Measurements from ENCODE around the gene CDK15. TPM values are rescaled to one million over a fixed set of nuclear protein-coding genes. Genes with fewer than 3 reads are reported as not detected.

Gene CDK15
- total and polyA plus RNA-seq, 8 donors: 0.20 to 0.84 (median 0.43) TPM

DNA sequence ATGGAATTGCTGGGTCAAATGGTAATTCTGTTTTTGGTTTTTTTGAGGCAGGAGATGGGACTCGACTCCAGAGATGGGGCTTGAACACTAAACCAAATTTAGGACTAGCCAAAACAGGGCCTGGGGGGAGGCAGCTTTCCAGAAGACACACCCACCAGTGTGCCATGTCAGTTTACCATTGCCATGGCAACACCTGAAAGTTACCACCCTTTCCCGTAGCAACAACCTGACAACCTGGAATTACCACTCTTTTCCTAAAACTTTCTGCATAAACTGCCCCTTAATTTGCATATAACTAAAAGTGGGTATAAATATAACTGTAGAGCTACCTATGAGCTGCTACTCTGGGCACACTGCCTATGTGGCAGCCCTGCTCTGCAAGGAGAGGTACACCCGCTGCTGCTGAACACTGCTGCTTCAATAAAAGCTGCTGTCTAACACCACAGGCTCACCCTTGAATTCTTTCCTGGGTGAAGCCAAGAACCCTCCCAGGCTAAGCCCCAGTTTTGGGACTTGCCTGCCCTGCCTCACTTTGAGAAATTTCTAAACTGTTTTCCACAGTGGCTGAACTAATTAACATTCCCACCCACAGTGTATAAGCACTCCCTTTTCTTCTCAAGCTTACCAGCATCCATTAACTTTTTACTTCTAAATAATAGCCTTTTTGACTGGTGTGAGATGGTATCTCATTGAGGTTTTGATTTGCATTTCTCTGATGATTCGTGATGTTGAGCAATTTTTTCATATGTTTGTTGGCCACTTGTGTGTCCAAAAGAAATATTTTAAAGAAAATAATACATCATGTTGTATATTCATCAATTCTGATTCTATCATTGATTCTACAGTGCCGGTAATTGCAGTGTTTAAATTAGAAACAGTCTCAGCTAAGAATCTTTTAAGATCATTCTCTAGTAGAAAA is 10.6 kb downstream of the CDK15 start:
- no peaks in the 10 kb centered on the region for H3K27me3 ChIP-seq
- intact Hi-C loops (cut with DNase I): no loop called here
- ATAC-seq: no peak

DNA sequence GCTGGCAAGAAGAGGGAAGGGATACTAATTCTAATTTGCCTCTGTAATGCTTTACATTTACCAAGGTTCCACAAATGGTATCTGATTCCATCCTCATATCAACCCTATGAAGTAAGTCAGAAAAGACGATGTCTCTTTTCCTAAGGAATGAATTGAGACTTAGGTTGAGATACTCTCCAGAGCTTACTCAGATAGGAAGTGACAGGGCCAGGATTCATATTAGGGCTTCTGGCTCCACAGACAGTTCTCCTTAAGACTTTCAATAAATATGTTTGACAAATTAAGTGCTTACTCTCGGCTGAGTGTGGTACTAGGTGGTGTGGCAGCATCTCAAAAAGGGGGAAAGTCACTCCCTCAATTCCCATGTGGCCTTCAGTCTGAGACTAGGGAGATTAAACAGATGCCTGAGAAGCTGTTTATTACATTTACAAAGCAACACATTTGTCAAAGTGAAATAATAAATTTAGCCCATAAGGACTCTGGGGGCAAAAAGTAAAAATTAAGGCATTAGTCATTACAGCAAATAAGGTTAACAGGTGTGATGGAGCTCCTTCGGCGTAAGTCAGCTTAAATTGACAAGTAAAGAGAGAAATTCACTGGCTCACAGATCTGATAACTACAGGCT is 14.2 kb downstream of the CDK15 start:
- intact Hi-C loops (cut with DNase I): no loop called here
- H3K4me3 ChIP-seq: no peak overlapping the region

More for the DNA sequence above, 10.6 kb downstream of the CDK15 start:
- H3K27ac ChIP-seq: no peak overlapping the region
- TF ChIP-seq, protein P1, sequence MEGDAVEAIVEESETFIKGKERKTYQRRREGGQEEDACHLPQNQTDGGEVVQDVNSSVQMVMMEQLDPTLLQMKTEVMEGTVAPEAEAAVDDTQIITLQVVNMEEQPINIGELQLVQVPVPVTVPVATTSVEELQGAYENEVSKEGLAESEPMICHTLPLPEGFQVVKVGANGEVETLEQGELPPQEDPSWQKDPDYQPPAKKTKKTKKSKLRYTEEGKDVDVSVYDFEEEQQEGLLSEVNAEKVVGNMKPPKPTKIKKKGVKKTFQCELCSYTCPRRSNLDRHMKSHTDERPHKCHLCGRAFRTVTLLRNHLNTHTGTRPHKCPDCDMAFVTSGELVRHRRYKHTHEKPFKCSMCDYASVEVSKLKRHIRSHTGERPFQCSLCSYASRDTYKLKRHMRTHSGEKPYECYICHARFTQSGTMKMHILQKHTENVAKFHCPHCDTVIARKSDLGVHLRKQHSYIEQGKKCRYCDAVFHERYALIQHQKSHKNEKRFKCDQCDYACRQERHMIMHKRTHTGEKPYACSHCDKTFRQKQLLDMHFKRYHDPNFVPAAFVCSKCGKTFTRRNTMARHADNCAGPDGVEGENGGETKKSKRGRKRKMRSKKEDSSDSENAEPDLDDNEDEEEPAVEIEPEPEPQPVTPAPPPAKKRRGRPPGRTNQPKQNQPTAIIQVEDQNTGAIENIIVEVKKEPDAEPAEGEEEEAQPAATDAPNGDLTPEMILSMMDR (IDR thresholded peaks at IDR 0.05): no peak
- no peaks in the 10 kb centered on the region for H3K9me3 ChIP-seq
- H3K4me1 ChIP-seq: no peaks in the 10 kb centered on the region
- H3K36me3 ChIP-seq: no peaks in the 10 kb centered on the region
- no peak overlapping the region for H3K4me3 ChIP-seq
- no peak for DNase-seq

DNA sequence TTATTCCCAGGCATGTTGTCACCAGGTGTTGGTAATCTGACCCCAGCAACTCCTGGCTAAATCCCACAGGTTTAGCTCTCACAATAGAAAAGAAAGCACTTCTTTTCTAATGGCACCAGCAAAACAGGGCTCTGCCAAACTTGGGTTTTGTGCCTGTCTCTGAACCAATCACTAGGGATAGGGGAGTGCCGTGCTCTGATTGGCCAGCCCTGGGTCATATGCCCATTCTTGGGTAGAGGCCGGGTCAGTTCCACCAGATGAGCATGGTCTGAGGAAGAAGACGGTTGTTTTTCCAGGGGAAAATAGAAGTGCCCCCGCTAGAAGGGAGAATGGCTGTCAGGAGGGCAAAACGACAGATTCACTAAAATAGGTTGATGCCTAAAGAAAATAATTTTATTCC is 14.7 kb downstream of the CDK15 start:
- no peak overlapping the region for H3K4me3 ChIP-seq
- intact Hi-C loops (cut with DNase I): no loop called here
- TF ChIP-seq, protein P1 (IDR thresholded peaks at IDR 0.05): no peak
- no peaks in the 10 kb centered on the region for H3K27me3 ChIP-seq
- H3K36me3 ChIP-seq: no peaks in the 10 kb centered on the region
- H3K27ac ChIP-seq: no peak overlapping the region
- no peaks in the 10 kb centered on the region for H3K4me1 ChIP-seq
- DNase-seq: no peak
- ATAC-seq: no peak
- no peaks in the 10 kb centered on the region for H3K9me3 ChIP-seq

More for the DNA sequence above, 14.2 kb downstream of the CDK15 start:
- TF ChIP-seq, protein P1 (IDR thresholded peaks at IDR 0.05): no peak
- Histone ChIP-seq H3K4me1 (no peaks in the 10 kb centered on the region), H3K9me3 (no peaks in the 10 kb centered on the region), H3K27me3 (no peaks in the 10 kb centered on the region), H3K27ac (no peak overlapping the region), H3K36me3 (no peaks in the 10 kb centered on the region)
- ATAC-seq (no peak), DNase-seq (no peak)

DNA sequence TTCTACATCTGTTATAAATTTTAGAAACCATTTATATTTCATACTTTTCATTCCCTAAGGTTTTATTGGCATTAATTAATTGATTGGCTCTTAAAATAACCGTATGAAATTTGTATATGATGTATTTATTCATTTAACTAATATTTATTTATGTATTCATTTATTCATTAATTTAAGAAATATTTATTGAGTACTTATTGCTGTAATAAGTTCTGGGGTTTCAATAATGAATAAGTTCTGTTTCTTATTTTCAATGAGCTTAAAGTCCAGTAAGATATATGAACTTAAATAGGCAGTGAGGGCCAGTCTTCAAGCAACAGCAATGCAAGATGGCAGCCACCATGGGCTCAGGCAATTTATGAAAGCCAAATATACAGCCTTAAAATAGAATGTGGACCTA is 17.9 kb downstream of the CDK15 start:
- TF ChIP-seq, protein P1 (IDR thresholded peaks at IDR 0.05): no peak
- H3K27ac ChIP-seq: no peak overlapping the region
- H3K4me3 ChIP-seq: no peak overlapping the region
- H3K4me1 ChIP-seq: no peaks in the 10 kb centered on the region
- ATAC-seq (no peak), DNase-seq (no peak)
- intact Hi-C loops (cut with DNase I): no loop called here
- H3K9me3 ChIP-seq: no peaks in the 10 kb centered on the region
- no peaks in the 10 kb centered on the region for H3K27me3 ChIP-seq
- H3K36me3 ChIP-seq: no peaks in the 10 kb centered on the region

DNA sequence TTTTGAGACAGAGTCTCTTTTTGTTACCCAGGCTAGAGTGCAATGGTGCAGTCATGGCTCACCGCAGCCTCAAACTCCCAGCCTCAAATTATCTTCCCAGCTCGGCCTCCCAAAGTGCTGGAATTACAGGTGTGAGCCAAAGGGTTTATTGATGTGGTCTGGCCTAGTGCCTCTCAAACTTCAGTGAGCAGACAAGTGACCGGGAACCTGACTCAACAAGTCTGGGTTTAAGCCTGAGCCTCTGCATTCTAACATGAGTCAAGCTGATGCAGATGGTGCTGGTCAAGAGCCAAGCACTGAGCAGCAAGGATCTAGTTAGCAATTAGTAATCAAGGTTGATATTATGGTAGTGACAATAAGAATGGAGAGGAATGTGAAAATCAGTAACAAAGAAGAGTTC is 21.3 kb downstream of the CDK15 start:
- intact Hi-C loops (cut with DNase I): no loop called here
- DNase-seq: no peak
- TF ChIP-seq, protein P1 (IDR thresholded peaks at IDR 0.05): no peak
- Histone ChIP-seq H3K27ac (no peak overlapping the region), H3K27me3 (no peaks in the 10 kb centered on the region), H3K4me3 (no peak overlapping the region), H3K4me1 (no peaks in the 10 kb centered on the region), H3K9me3 (no peaks in the 10 kb centered on the region), H3K36me3 (no peaks in the 10 kb centered on the region)
- no peak for ATAC-seq

All from left lung (tissue), 10 donors.